ENCODE data around the gene VWF.

VWF gene

GRCh38 chr12:6076776-6077691 is 47.4 kb downstream of the VWF start:
- no peak for DNase-seq (ENCODE audit: low spot score)

DNA sequence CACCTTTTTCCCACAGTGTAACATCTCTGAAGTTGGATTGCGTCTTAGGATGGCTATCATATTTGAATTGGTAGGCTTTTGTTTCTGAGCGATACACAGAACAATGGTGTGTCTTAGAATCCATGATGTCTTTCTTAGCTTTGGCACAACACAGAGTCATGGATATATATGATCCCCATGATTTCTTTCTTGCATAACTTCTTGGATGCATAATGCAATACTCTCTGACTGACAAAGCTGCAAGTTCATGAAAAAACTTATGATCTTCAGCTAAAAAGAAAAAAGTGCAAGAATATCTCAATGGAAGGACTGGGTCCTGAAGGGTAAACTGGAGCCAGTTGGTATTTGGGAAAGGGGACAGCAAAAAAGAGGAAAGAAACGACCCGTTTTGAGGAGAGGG is 48.1 kb downstream of the VWF start:
- no peak for DNase-seq (ENCODE audit: low spot score)

GRCh38 chr12:6074979-6075585 is 49.4 kb downstream of the VWF start:
- no peak for DNase-seq (ENCODE audit: low spot score)

DNA sequence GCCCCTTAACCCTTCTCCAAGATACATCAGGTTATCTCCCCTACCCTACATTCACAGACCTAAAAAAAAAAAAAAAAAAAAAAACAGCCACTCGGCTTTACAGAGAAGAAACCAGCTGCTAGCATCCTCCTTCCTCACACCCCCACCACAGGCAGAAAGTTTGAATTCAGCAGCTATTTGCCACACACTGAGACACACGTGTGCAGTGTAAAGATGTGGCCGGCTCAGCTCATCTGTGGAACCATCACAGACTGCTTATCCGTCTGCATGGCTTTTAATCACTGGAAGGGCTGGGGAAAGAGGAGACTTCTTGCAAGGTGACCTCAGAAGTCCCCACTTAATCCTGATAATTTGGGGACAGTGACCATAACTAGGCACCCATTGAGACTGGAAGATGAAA is 50.0 kb downstream of the VWF start:
- DNase-seq (ENCODE audit: low spot score): no peak

DNA sequence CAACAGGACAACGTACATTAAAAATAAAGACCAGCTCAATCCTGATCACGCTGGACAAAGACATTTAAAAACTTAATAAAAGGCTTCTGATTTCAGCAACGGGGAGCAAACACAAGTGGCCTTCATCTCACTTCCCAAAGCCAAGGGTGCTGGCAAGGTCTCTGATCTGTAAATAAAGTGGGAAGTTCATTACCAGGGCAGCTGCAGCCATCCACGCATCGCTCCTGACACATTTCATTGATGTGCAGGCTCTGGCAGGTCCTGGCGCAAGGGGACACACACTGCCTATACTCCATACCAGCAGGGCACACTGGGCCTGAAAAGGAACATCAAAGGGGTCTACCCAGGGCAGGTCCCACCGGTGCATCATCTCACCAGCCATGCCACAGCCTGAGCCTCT is 51.0 kb downstream of the VWF start:
- DNase-seq (ENCODE audit: low spot score): no peak

DNA sequence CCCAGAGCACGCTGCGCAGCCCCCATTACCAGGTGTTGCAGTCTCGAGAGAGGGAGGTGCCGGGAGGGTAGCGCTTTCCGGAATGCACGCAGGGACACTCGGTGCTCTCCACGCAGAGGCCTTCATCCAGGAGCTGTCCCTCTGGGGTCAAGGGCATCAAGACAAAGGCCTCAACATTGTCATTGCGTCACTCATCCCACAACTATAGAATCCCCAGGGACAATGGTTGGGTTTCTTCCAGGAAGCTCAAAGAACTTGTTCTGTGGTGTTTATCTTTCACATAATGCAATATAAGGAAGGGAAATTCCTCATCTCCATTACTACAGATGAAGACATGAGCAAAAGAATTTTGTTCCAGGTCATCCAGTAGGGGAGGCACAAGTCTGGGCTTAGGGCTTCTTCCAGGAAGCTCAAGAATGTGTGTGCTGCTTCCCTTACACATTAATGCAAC is 52.1 kb downstream of the VWF start:
- DNase-seq (ENCODE audit: low spot score): no peak

DNA sequence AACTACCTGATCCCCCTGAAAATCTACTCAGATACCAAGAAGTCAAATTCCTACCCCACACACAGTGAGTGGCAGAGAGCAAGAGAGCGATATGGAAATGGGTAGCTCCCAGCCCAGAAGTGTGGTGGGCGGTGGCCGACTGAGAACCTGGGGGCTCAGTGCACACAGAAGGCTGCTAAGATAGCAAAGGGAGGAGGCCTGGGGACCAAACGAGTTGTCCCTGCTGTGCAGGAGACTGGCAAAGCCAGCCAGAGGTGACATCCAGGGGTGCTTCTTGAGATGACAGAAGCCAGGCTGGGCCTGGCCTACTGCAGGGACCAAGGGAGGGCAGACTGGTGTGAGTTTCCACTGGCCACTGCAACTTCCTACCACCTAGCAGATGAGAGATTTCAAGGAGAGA is 52.9 kb downstream of the VWF start:
- DNase-seq (ENCODE audit: low spot score): no peak

GRCh38 chr12:6070472-6071257 is 53.8 kb downstream of the VWF start:
- no peak for DNase-seq (ENCODE audit: low spot score)

DNA sequence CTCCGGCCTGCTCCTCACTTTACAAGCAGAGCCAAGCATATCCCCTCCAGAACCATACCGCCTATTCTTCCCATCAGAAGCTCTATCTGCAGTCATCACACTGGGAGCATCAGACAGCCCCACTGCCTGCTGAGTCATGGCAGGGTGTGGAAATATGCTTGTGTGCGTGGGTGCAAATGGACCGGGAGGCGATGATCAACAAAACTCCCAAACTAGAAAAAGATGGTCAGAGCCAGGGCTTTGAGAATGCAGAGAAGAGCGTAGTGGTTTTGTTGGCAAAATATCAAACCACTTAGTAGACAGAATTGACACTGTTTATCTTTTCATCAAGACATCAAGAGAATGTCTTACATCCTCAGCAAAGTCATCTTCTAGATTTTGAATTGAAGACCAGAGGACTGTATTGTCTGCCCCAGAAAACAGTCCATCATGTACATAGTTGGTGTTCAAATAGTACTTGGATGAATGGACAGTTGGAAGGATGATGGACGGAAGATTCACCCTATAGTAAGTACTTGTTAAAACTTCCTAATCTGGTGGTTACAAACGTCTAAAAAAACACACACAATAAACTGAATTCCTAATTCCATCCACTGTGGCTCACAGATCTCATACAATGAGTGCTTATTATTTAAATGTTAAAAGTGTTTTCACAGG is 54.9 kb downstream of the VWF start:
- DNase-seq (ENCODE audit: low spot score): no peak

- DNase-seq (ENCODE audit: low spot score): no peak
Observed at GRCh38 chr12:6068227-6068626, 56.2 kb downstream of the VWF start.

- DNase-seq (ENCODE audit: low spot score): no peak
Observed at GRCh38 chr12:6067152-6067916, 57.1 kb downstream of the VWF start.

- DNase-seq (ENCODE audit: low spot score): no peak
Observed at GRCh38 chr12:6066651-6067050, 57.8 kb downstream of the VWF start.

DNA sequence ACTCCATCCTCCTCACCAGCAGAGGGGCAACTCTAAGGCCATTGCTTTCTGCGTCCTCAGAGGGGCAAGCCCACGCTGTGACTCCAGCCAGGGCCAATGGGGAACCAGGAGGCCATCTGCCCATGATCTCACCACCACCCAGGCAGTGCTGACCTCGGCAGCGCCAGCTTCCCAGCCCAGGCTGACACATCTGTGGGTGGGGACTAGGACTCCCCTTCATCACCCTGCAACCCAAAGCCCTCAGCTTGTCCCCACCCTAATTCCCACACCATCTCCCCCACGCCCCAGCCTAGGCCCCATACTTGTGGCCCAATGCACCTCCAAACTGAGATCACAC is 58.6 kb downstream of the VWF start:
- DNase-seq (ENCODE audit: low spot score): no peak

- DNase-seq (ENCODE audit: low spot score): no peak
Observed at GRCh38 chr12:6065131-6065862, 59.2 kb downstream of the VWF start.

DNA sequence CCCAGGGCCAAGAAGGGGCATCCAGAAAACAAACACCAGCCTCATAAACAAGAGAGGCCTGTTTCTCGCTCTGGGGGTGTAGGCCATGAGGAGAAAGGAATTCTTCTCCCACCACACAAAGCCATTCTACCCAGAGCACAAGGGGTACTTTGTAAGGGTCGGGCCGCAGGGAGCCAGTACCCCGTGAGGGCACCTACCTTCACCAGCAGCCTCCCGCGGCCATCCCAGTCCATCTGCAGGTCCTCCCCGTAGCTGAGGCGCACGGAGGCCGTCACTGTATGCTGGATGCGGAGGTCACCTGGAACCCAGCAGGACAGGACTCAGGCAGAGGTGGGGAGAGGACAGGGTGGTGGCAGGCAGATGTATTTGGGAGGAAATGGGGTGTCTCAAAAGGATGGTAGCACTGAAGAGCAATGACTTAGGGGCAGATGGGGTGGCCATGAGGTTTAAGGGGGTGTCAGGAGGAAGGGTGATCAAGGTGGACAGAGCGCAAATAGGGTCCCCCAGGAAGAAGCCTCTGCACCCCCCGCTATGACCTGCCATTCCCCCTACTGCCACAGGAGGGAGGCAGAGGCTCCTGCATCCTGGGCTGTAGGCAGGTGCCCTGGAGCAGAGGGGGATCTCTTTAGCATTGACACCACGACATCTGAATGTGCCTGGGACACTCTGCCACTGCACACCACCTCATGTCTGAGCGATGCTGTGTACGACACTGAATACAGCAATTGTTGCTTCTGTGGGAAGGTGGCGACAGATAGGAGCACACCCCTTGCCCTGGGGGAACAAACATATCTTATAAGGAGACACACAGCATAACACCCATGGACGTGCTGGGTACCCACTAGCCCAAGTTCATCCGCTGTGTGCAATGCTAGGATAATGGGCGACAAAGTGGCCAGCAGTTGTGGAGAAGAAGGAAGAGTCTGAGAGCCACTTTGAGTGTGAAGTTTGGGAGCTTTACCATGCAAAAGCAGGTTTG is 61.4 kb downstream of the VWF start:
- no peak for DNase-seq (ENCODE audit: low spot score)

DNA sequence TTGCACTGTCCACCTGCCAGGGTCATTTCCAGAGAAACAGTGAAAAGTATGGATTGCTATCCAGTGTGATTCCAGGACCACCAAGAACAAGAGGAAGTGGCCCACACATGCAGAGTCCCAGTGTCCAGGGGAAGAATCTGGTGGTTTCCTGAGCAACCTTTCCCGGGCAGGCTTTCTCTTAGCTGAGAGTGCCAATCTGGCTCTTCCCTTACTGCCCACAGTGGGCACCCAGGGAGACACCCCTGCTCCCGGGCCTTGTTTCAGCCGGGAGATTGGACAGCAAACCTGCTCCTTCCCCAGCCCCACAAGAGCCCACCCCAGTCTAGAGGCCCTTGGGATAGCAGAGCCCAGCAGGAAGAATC is 62.1 kb downstream of the VWF start:
- no peak for DNase-seq (ENCODE audit: low spot score)

DNA sequence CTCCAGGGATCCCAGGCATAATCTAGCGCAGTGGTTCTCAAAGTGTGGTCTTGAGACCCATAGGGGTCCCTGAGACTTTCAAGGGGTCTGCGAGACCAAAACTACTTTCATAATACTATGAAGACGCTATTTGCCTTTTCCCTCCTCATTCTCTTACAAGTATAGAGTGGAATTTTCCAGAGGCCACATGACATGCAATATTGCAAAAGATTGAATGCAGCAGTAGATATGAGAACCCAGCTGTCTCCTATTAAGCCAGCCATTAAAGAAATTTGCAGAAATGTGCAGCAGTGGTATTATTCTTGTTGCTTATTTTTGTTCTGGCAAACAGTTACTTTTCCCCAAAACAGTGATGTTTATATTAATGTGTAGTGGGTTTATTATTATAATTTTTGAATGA is 62.8 kb downstream of the VWF start:
- no peak for DNase-seq (ENCODE audit: low spot score)

DNA sequence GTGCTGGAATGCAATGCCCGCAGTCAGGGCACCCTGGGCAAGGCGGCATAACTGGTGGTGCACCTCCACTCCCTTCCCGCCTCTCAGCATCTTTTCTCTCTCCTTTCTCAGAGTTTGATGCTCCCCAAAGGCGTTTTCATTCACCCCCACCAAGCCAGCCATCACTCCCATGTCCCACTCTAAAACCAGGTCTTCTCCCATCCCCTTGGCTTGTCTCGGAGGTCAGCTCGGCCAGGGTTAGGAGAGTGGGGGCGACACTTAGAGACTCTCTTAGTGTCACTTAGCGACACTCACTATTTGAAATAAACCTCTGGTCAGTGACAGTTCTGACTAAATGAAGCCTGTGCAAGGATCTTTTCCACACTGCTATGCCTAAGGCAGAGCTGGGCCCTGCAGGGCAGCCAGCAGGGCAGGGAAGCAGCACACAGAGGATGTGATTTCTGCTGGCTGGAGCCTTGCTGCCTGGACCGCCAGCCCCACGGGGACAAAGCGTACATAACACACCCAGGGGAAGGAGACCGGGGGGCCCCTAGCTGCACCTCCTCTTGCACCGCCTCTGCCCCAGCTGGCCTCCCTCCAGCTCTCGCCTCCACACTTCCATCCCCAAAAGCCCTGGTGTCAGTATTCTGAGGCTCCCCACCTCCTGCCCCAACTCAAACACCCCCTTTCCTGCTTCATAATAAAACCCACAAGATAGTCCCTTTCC is 64.5 kb downstream of the VWF start:
- no peak for DNase-seq (ENCODE audit: low spot score)

- no peak for DNase-seq (ENCODE audit: low spot score)
Observed at GRCh38 chr12:6059221-6059620, 65.2 kb downstream of the VWF start.

All from left forelimb (tissue), 1 donor.